VCaP (cell line): ENCODE data around the gene ZNF444.

Experiments used
- H3K27ac ChIP-seq: fragments of 450-650 bp; 2 replicates; pipeline ENCODE4 v1.5.1; 2017
- TF ChIP-seq, protein P1 (sequence below): fragments of 450-650 bp; conservative IDR thresholded peaks from 2 replicates; pipeline ENCODE4 v1.5.1; 2017; ENCODE audit warnings: mild to moderate bottlenecking, moderate library complexity

ZNF444 gene

DNA sequence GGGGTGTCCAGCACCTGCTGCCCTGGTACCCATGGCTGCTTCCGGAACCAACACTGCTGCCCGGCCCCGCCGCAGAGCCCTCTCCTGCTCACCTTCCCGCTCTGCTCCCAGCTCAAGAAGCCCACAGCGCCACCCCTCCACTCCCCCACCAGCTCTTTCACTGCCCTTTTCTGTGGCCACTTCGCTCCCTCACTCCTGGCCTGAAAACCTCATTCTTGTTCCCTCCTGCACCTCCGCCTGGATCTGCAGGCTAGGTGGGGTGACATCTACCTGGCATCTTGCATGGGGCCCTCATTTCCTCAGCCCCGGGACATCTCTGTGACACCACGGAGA, 26.3 kb upstream of the ZNF444 start:
- TF ChIP-seq, protein P1, sequence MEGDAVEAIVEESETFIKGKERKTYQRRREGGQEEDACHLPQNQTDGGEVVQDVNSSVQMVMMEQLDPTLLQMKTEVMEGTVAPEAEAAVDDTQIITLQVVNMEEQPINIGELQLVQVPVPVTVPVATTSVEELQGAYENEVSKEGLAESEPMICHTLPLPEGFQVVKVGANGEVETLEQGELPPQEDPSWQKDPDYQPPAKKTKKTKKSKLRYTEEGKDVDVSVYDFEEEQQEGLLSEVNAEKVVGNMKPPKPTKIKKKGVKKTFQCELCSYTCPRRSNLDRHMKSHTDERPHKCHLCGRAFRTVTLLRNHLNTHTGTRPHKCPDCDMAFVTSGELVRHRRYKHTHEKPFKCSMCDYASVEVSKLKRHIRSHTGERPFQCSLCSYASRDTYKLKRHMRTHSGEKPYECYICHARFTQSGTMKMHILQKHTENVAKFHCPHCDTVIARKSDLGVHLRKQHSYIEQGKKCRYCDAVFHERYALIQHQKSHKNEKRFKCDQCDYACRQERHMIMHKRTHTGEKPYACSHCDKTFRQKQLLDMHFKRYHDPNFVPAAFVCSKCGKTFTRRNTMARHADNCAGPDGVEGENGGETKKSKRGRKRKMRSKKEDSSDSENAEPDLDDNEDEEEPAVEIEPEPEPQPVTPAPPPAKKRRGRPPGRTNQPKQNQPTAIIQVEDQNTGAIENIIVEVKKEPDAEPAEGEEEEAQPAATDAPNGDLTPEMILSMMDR = no peak
- peak overlapping the region; percentile 22; the same call in 1 of the 2 replicates for H3K27ac ChIP-seq

DNA sequence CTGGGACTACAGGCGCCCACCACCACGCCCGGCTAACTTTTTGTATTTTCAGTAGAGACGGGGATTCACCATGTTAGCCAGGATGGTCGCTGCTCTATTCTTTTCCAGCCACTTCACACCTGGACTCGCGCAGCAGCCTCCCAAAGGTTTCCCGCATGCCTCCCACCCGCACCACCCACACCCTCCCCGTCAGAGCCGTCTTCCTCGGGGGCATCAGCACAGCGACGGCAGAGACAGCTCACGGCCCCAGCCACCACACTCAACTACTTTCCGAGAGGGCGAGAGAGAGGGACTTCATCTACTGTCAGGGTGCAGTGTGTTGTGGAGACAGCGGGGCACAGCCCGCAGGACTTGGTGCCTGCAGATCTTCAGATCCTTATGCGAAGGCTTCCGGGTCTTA, 25.6 kb upstream of the ZNF444 start:
- TF ChIP-seq, protein P1 = no peak
- peak overlapping the region; percentile 22; the same call in 1 of the 2 replicates for H3K27ac ChIP-seq

DNA sequence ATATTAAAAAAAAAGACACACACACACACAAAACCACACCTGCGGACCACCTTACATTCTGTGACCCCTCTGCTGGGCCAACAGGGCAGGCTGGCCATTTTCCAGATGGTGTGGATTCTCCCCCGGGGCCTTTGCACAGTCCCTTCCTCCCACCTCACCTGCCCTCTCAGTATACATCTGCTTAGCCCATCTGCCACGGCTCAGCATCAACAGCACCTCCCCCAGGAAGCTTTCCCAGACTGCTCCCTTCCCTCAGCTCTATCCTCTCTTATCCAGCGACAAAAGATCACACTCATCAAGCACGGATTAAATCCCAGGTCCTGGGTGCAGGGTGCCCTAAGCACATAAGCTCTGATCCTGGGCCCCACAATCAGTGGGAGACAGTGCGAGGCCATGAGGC, 24.5 kb upstream of the ZNF444 start:
- H3K27ac ChIP-seq = no peak overlapping the region
- TF ChIP-seq, protein P1 = no peak

DNA sequence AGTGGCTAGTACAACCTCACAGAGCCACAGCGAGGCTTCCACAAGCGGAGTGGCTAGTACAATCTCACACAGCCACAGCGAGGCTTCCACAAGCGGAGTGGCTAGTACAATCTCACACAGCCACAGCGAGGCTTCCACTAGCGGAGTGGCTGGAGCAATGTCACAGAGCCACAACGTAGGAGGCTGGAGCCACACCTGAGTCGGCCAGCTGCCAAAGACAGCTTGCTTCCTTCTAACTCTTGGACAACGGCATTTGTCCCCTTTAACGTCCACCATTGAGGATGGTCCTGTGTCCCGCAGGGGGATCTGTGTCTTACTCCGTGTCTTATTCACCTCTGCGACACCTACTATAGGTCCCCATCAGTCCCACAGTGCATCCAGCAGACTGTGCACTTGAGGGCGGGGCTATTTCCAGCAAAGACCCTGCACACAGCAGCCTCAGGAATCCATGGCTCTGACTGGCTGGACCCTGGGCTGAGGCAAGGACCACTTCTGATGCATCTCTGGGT, 23.7 kb upstream of the ZNF444 start:
- TF ChIP-seq, protein P1 = no peak
- peak overlapping the region; percentile 97; the same call in 1 of the 2 replicates for H3K27ac ChIP-seq

DNA sequence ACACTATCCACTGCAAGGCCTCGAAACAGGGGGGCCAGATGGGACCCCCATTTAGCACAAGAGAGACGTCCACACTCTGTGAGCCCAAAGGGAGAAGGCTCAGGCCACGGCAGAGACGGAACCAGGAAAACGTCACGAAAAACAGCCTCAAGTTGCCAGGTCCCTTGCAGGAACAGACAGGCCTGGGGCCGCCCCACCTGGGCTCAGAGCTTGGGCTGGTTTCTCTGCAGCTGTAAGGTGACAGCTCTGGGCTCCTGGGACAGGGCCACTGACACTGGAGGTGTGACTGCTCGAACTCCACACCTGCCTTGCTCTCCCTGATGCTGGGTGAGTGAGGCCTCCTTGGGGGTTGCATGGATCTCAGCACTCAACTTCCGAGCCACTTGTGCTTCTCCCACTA, 23.2 kb upstream of the ZNF444 start:
- H3K27ac ChIP-seq = peak overlapping the region; percentile 97; the same call in 1 of the 2 replicates
- TF ChIP-seq, protein P1 = no peak

DNA sequence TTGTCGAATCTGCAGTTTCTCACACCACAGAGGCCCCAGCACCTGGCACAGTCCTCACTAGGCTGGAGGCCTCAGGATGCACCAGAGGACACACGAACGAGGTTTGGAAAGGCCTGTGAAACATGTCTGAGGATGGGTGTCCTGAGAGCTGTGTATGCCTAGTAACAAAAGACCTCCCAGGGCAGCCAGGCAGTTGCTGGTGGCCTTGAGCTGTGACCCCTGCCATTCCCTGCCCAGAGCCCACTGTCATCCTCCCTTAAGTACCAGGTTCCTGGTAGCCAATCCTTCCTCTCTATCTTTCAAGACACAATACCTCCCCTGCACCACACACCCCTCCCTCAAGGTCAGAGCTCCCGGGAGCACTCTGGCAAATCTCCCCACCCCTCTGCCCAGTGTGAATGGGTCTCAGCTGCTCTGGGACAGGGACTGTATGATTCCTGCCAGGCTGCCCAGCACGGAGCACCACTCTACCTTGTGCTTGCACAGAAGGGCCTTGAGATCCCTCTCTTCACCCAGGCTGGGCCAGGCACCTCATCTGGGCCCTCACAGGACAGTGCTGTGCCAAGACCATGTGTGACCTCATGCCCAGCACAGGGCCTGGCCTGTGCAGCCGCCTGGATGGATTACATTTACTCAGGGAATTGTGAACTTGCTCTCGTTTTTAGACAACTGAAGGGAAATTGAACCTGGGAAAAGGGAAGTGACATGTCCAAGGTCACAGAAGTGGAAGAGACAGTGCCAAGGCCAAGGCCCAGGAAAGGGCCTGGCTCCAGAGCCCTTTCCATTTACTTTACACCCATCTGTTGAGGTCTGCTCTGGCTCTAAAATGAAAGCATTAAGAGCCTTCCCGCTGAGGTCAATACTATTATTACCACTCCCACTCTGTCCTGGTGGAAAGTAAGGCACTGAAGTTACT, 22.2 kb upstream of the ZNF444 start:
- TF ChIP-seq, protein P1 = no peak
- peak overlapping the region; percentile 97 for H3K27ac ChIP-seq

DNA sequence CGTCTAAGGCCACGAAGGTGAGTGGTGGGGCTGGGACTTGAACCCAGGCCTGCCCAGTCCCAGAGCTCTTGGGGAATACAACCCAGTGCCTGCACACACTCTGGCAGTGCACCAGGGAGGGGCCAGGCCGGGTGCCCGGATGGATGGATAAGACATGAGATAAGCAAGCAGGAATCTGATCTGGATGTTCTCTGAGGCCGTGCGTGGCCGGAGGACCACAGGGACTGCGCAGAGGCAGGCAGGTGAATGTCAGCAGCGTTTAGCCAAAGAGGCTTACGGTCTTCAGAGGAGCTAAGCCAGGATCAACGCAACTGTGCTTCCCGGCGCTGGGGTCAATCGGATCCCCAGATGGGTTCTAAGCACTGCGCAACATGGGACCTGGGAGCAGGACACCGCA, 21.5 kb upstream of the ZNF444 start:
- peak overlapping the region; percentile 97 for H3K27ac ChIP-seq
- TF ChIP-seq, protein P1 = no peak
